Retinal pigment epithelial cell (primary cell): ENCODE results near the gene KIAA1671.

ENCODE experiments used
- DNase-seq: peaks from one replicate; pipeline ENCODE4 v3.0.0-alpha.2; 2010; ENCODE audit warnings: low read depth
- H3K4me3 ChIP-seq: 2 replicates; pipeline ENCODE4 v1.5.1; 2011; ENCODE audit warnings: mild to moderate bottlenecking, low read length, control low read depth, moderate library complexity
- TF ChIP-seq, protein P1 (sequence below): conservative IDR thresholded peaks from 2 replicates; pipeline ENCODE4 v1.5.1; 2011; ENCODE audit warnings: low read depth, low read length, control low read depth, inconsistent platforms

The KIAA1671 gene

DNA sequence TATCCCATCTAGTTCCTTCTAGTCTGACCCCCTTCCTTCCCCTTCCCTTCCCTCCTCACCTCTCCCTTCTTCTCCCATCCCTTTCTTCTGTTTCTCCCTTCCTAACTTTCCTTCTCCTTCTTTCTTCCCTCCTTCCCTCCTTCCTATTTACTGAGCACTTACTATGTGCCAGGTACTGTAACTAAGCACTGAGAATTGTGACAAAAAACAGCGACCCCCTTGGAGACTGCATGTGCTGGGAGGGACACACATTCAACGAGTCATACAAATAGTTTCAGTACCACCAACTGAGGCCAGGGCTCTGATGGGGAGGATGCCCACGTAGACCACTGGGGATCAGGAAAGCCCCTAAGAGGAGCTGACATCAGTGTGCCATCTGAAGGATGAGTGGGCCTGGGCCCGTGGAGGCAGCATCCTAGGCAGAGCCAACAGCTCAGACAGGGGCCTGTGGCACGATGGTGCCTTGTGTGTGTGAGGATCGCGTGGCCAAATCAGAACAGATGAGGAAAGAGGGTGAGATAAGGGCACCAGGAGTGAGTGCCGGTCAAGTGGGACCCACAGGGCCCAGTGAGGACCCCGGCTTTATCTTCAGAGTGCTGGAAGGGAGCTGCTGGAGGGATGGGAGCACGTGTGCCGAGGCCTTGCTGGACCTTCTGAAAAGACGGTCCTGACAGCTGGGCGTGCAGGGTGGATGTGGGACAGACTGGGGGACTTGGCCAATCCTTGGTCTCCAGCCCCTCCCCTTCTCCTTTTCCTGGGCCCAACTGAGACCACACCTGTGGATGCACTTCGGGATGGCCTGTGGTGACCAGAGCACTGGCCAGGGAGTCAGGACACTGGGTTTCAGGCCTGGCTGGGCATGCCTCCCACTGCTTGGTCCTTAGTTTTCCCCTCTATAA is 208.8 kb downstream of the KIAA1671 start:
- no peak overlapping the region for H3K4me3 ChIP-seq
- no peak for DNase-seq
- TF ChIP-seq, protein P1, sequence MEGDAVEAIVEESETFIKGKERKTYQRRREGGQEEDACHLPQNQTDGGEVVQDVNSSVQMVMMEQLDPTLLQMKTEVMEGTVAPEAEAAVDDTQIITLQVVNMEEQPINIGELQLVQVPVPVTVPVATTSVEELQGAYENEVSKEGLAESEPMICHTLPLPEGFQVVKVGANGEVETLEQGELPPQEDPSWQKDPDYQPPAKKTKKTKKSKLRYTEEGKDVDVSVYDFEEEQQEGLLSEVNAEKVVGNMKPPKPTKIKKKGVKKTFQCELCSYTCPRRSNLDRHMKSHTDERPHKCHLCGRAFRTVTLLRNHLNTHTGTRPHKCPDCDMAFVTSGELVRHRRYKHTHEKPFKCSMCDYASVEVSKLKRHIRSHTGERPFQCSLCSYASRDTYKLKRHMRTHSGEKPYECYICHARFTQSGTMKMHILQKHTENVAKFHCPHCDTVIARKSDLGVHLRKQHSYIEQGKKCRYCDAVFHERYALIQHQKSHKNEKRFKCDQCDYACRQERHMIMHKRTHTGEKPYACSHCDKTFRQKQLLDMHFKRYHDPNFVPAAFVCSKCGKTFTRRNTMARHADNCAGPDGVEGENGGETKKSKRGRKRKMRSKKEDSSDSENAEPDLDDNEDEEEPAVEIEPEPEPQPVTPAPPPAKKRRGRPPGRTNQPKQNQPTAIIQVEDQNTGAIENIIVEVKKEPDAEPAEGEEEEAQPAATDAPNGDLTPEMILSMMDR: no peak

DNA sequence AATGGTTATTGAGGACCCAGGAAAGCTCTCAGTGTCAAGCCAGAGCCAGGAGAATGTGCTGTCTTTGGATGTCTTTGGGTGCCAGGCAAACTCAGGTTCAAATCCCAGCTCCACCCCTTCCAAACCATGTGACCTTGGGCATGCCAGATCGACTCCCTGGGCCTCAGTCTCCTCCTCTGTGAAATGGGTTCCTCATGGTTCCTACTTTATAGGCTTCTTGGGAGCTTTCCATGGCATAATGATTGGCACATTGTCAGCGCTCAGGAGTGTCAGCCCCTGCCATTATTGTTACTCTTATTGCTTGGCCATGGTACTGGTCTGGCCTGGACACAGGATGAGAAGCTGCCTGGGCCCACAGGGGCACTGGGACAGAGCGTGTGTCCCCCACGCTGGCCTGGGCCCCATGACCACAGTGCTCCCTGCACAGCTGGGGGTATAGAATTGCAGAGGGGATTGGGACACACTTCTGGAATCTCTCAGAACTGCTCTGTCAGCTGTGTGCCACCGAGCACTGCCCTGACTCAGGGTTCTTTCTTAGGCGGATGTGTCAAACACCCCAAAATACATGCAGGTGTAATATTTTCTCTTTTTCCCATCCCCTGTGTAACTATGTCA is 209.5 kb downstream of the KIAA1671 start:
- H3K4me3 ChIP-seq: no peak overlapping the region
- no peak for DNase-seq
- TF ChIP-seq, protein P1: no peak

DNA sequence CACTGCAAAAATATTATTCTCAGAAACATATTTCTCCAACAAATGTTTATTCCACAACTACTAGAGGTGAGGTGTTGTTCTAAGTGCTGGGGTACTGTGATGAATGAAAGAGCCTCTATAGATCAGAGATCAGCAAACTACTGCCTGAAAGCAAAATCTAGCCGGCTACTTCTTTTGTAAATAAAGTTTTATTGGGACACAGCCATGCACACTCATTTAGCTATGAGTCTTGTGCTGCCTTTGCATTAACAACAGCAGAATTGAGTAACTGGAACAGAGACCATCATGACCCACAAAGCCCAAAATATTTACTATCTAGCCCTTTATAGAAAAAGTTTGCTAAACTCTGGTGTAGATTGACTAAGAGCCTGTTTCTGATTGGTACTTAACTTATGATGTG is 210.0 kb downstream of the KIAA1671 start:
- no peak overlapping the region for H3K4me3 ChIP-seq
- TF ChIP-seq, protein P1: no peak
- no peak for DNase-seq

DNA sequence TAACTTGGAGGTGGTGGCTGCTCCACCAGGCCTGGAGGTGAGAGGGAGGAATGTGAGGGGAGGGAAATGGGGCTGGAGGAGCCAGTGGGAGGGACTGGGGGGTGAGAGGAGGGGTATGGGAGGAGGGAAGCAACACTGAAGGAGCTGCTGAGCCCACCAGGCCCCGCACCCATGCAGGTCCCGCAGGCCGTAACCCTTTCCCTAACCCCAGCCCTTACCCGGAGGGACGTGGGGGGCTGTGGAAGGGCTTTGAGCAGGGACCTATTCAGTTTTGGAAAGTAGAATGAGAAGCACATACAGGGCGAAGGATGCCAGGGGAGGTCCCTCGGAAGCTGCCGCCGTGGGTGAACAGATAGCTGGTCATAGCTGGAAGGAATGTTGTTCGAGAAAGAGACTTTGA is 213.3 kb downstream of the KIAA1671 start:
- no peak overlapping the region for H3K4me3 ChIP-seq
- TF ChIP-seq, protein P1: no peak
- DNase-seq: no peak

DNA sequence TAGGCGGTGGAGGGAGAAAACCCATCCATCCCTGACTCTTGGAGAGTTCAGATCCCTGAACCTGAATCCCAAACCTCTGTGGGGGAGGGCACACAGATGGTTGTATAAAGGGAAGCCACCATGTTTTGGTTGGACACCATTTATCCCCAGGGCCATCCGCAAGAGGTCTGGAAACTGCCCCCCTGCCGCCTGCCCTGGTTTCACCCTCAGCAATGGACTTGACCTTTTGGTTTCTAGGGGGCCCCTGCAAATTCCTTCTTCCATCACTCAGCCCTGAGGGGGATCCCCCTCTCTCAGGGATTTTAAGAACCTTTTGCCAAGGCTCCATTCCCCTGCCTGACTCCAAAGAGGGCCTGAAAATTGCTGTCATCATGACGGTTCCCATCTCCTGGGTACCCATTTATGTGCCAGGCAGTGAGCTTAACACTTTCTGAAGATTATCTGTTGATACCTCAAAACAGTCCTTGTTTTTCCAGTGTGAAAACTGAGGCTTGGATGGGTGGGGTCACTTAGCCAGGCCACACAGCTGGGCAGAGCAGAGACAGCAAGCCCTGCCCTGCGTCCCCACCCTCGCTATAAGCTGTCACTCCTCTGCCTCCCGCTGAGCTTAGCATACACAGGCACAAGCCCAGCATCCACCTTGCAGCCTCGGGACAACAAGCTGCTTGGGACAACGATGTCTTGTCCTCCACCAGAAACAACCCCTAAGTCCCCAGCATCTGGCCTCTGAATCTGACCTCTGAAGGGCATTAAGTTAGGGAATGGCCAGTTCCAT is 213.9 kb downstream of the KIAA1671 start:
- H3K4me3 ChIP-seq: no peak overlapping the region
- TF ChIP-seq, protein P1: no peak
- no peak for DNase-seq

DNA sequence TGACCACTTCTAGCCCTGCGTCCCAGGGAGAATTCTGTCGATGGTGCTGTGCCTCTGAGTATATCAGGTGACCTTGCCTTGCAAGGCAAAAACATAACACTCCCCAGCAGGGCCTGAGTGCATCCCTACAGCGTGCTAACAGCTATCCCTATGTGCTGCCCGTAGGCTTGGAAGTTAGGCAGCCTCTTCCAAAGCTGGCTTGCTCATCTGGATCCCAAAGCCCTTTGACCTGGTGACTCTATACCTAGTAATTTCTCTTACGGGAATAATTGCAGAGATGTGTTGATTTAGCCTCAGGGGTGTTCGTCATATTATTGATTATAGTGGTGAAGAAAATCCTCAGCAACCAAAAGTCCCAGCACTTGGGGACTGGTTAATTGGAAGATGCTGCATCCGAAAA is 214.6 kb downstream of the KIAA1671 start:
- TF ChIP-seq, protein P1: no peak
- H3K4me3 ChIP-seq: no peak overlapping the region
- DNase-seq: no peak
